IMR-90 (cell line): Measurements from ENCODE around the gene DAAM1.

Experiments
- CHD1 ChIP-seq: IDR thresholded peaks from 2 replicates; pipeline ENCODE4 v1.6.1; 2012; ENCODE audit warnings: low read depth, low read length, improper control_type of control experiment
- MAFK ChIP-seq: IDR thresholded peaks from 2 replicates; pipeline ENCODE4 v1.6.1; 2012; ENCODE audit warnings: low read depth, low read length, improper control_type of control experiment
- NFE2L2 ChIP-seq: fragments of 150-350 bp; IDR thresholded peaks from 2 replicates; pipeline ENCODE4 v1.6.1; 2016; ENCODE audit warnings: low read depth, mild to moderate bottlenecking, low read length
- TF ChIP-seq, protein P1 (sequence below): conservative IDR thresholded peaks from 2 replicates; pipeline ENCODE4 v1.5.1; 2012; ENCODE audit warnings: mild to moderate bottlenecking, low read depth, low read length, improper control_type of control experiment
- TF ChIP-seq, protein P2 (sequence below): fragments of 150-350 bp; IDR thresholded peaks from 2 replicates; pipeline ENCODE4 v1.6.1; 2016; ENCODE audit warnings: low read depth, mild to moderate bottlenecking, low read length, moderate library complexity, borderline replicate concordance

DNA sequence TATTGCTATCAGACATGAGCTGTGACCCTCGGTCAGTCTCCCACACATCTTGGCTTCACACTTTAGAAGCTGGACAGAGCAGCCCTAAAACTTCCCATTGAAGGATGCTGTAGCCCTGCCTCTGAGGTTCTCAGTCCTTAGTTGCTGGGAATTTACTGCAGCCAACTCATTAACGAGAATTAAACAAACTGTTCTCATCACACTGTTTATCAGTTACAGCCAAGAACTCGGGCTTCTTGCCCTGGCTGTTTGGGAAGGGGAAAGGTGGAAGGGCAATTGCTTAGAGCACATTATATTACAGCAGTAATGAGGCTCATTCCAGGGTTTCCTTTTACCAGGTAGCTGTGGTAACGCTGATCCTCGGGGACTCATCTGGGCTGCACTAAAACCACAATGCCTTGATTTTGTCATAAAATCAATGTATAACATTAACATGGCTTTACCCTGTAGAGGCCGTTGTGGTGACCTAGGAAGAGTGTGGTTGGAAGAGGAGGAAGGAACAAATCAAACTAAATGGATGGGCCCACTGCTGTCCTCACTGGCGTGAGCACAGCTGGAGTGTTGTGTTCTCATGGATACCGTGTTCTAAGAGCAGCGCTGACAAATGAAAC lies 189.6 kb downstream of the DAAM1 start:
- TF ChIP-seq, protein P1, sequence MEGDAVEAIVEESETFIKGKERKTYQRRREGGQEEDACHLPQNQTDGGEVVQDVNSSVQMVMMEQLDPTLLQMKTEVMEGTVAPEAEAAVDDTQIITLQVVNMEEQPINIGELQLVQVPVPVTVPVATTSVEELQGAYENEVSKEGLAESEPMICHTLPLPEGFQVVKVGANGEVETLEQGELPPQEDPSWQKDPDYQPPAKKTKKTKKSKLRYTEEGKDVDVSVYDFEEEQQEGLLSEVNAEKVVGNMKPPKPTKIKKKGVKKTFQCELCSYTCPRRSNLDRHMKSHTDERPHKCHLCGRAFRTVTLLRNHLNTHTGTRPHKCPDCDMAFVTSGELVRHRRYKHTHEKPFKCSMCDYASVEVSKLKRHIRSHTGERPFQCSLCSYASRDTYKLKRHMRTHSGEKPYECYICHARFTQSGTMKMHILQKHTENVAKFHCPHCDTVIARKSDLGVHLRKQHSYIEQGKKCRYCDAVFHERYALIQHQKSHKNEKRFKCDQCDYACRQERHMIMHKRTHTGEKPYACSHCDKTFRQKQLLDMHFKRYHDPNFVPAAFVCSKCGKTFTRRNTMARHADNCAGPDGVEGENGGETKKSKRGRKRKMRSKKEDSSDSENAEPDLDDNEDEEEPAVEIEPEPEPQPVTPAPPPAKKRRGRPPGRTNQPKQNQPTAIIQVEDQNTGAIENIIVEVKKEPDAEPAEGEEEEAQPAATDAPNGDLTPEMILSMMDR: no peak
- TF ChIP-seq CHD1 (no peak), MAFK (no peak), NFE2L2 (no peak)
- TF ChIP-seq, protein P2, sequence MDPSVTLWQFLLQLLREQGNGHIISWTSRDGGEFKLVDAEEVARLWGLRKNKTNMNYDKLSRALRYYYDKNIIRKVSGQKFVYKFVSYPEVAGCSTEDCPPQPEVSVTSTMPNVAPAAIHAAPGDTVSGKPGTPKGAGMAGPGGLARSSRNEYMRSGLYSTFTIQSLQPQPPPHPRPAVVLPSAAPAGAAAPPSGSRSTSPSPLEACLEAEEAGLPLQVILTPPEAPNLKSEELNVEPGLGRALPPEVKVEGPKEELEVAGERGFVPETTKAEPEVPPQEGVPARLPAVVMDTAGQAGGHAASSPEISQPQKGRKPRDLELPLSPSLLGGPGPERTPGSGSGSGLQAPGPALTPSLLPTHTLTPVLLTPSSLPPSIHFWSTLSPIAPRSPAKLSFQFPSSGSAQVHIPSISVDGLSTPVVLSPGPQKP: no peak
